Mesodermal cell (in vitro differentiated cells): ENCODE data around the gene AK4.
"Not testable (repeated sequence)": the region's sequence is repeated elsewhere in the genome, so short reads cannot be mapped to it uniquely, and the experiment has no call there.

Source experiments
- H3K27ac ChIP-seq: 2 replicates; pipeline ENCODE4 v1.7.0; 2013; ENCODE audit warnings: mild to moderate bottlenecking, low read depth, low read length, moderate library complexity; ENCODE audit not compliant: severe bottlenecking
- H3K36me3 ChIP-seq: 2 replicates; pipeline ENCODE4 v1.7.1; 2013; ENCODE audit warnings: mild to moderate bottlenecking, low read length, moderate library complexity; ENCODE audit not compliant: control insufficient read depth, insufficient read depth
- H3K4me1 ChIP-seq: one replicate; pipeline ENCODE4 v1.7.1; 2013; ENCODE audit warnings: mild to moderate bottlenecking, low read length; ENCODE audit not compliant: insufficient read depth, control insufficient read depth, poor library complexity, severe bottlenecking
- H3K4me3 ChIP-seq: 2 replicates; pipeline ENCODE4 v1.7.0; 2013; ENCODE audit warnings: low read length, control low read depth, mild to moderate bottlenecking; ENCODE audit not compliant: insufficient read depth, poor library complexity, severe bottlenecking; ENCODE audit errors: extremely low read depth
- H3K9me3 ChIP-seq: 2 replicates; pipeline ENCODE4 v1.7.1; 2013; ENCODE audit warnings: mild to moderate bottlenecking, low read length, moderate library complexity; ENCODE audit not compliant: control insufficient read depth
- WGBS, 2 experiments: methylation state at CpG; one replicate each; pipeline ENCODE4 v1.1.5; 2013; ENCODE audit warnings: missing lambda C conversion rate in 2 of 2; ENCODE audit not compliant: insufficient coverage in 2 of 2; 5-methylcytosine and 5-hydroxymethylcytosine counted together

Gene AK4

GRCh38 chr1:65232461-65232990 is 84.5 kb downstream of the AK4 start:
- no peak overlapping the region for H3K4me3 ChIP-seq
- 88 to 100% methylated on average over 1 to 3 of the region's 4 CpGs for WGBS, 2 experiments
- no peaks in the 10 kb centered on the region for H3K36me3 ChIP-seq
- H3K4me1 ChIP-seq = peaks cover 16% of the 10 kb centered on the region
- peak overlapping the region; percentile 68 for H3K27ac ChIP-seq
- H3K9me3 ChIP-seq = no peaks in the 10 kb centered on the region

DNA sequence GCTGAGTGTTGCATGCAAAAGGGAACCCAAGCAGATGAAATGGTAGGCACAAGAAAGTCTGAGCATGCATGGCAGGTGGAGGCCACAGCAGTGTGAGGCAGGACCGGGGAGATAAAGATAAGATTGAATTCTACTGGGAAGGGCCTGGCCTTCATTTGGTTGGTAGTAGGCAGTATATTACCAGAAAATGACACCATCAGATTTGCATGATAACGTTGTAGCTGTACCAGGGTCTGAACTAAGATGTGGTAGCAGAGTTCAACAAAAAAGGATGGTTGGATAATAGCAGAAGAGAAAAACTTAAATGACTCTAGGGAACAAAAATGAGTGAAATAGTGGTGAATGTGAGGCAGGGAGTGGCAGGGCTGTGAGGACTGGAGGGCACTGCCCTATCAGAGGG is 85.8 kb downstream of the AK4 start:
- 83 to 87% methylated on average over 2 of the region's 2 CpGs for WGBS, 2 experiments

DNA sequence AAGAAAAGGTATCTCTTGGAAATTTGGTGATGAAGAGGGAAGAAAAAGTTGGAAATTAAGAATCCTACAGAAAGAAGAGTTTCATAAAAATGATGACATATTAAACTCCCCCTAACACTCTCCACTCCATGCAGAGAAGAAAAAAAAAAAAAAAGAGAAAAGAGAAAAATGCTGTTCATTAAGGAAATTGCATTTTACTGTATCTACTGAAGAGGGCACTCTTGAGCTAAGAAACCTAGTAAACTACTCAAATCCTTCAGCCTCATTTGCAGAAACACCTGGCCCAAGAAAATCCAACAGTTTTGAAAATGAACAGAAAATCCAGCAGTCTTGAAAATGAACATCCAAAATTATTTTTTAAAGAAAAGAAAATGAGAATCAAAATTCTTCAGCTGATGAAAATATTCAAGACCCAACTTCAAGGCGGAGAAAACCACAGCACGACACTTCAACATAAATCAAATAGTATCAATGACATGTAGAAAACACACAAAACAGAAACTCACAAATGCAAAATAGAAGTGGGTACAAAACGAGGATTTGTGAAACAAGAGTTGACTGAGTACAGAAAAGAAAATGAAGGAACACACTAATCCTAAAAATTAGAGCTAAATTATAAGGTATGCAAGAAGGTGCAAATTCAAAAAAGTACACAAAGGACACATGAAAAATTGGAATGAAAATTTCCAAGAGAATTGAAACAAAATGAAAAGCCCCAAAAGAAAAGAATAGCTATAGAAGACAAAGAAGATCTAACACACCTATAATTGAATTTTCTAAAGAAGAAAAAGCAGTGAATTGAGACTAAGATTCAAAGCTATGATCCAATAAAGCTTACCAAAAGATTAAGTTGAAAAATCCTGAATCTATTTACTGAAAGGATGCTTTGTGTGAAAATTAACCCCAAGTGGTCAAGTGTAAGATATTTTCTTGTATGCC is 88.1 kb downstream of the AK4 start:
- Histone ChIP-seq H3K36me3 (no peaks in the 10 kb centered on the region), H3K4me1 (peaks cover 6% of the 10 kb centered on the region), H3K9me3 (no peaks in the 10 kb centered on the region), H3K4me3 (no peak overlapping the region), H3K27ac (no peak overlapping the region)
- WGBS, 2 experiments = no CpG with 5 or more reads among the region's 3 CpGs

More for the DNA sequence above, 85.8 kb downstream of the AK4 start:
- Histone ChIP-seq H3K4me3 (no peak overlapping the region), H3K36me3 (no peaks in the 10 kb centered on the region), H3K4me1 (peaks cover 16% of the 10 kb centered on the region), H3K9me3 (no peaks in the 10 kb centered on the region), H3K27ac (no peak overlapping the region)

GRCh38 chr1:65237088-65237487 is 89.1 kb downstream of the AK4 start:
- H3K36me3 ChIP-seq, H3K4me3 ChIP-seq, H3K9me3 ChIP-seq, H3K4me1 ChIP-seq, H3K27ac ChIP-seq: not testable (repeated sequence)
- WGBS, 2 experiments = 100% methylated on average over 1 of the region's 1 CpG; no CpG with 5 or more reads in 1 of the 2 experiments

- H3K27ac ChIP-seq = no peak overlapping the region
- 94 to 100% methylated on average over 2 to 3 of the region's 4 CpGs for WGBS, 2 experiments
- no peaks in the 10 kb centered on the region for H3K9me3 ChIP-seq
- no peaks in the 10 kb centered on the region for H3K36me3 ChIP-seq
- H3K4me1 ChIP-seq = no peaks in the 10 kb centered on the region
- no peak overlapping the region for H3K4me3 ChIP-seq
Observed at GRCh38 chr1:65237503-65237902, 89.5 kb downstream of the AK4 start.

- H3K27ac ChIP-seq = no peak overlapping the region
- no peaks in the 10 kb centered on the region for H3K9me3 ChIP-seq
- 83 to 100% methylated on average over 1 of the region's 6 CpGs for WGBS, 2 experiments
- H3K36me3 ChIP-seq = no peaks in the 10 kb centered on the region
- H3K4me1 ChIP-seq = no peaks in the 10 kb centered on the region
- H3K4me3 ChIP-seq = no peak overlapping the region
Observed at GRCh38 chr1:65238010-65238409, 90.0 kb downstream of the AK4 start.

DNA sequence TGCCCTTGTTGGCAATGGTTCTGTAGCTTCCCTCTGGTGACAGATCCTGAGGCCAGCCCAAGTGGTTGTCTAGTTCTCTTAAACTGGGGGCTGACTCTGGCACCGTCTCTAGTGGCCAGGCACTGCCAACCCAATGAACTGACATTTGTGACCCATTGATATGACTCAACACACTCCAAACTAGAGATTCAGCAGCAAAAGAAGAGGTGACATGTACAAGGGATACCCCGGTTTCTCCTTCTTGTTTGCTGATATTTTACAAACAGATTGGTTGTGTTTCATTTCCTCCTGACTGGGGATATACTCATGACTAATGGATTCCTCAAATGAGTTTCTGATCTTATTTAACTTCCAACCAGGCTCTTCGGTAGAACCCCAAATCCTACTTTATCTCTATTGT is 95.5 kb downstream of the AK4 start:
- Histone ChIP-seq H3K9me3 (no peaks in the 10 kb centered on the region), H3K4me1 (peaks cover 9% of the 10 kb centered on the region), H3K4me3 (no peak overlapping the region), H3K27ac (no peak overlapping the region), H3K36me3 (no peaks in the 10 kb centered on the region)
- 100% methylated on average over 2 of the region's 3 CpGs; no CpG with 5 or more reads in 1 of the 2 experiments for WGBS, 2 experiments

- Histone ChIP-seq H3K27ac (no peak overlapping the region), H3K4me1 (peaks cover 9% of the 10 kb centered on the region), H3K4me3 (no peak overlapping the region), H3K9me3 (no peaks in the 10 kb centered on the region), H3K36me3 (no peaks in the 10 kb centered on the region)
Observed at GRCh38 chr1:65245295-65245694, 97.3 kb downstream of the AK4 start.

GRCh38 chr1:65247419-65248359 is 99.7 kb downstream of the AK4 start:
- WGBS, 2 experiments = 88 to 98% methylated on average over 2 to 4 of the region's 4 CpGs
- Histone ChIP-seq H3K36me3 (no peaks in the 10 kb centered on the region), H3K27ac (peak overlapping the region; percentile 74), H3K4me1 (peaks cover 9% of the 10 kb centered on the region), H3K9me3 (no peaks in the 10 kb centered on the region), H3K4me3 (no peak overlapping the region)

DNA sequence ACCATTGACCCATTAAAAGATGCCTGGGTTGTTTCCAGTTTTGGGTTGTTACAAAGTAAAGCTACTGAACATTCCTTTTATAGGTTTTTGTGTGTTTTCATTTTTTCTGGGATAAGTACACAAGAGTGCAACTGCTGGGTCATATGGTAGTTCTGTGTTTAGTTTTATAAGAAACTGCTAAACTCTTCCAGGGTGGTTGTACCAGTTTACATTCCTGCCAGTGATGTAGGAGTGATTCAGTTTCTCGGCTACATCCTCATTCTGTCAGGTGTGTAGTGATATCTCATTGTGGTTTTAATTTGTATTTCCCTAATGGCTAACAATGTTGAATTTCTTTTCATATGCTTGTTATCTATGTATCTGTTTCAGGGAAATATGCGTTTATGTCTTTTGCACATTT is 102.8 kb downstream of the AK4 start:
- Histone ChIP-seq H3K4me3 (no peak overlapping the region), H3K9me3 (no peaks in the 10 kb centered on the region), H3K4me1 (peaks cover 13% of the 10 kb centered on the region), H3K27ac (no peak overlapping the region), H3K36me3 (no peaks in the 10 kb centered on the region)
- 100% methylated on average over 1 of the region's 2 CpGs; no CpG with 5 or more reads in 1 of the 2 experiments for WGBS, 2 experiments
